B cell (primary cell): ENCODE results near the gene GPNMB. TPM values are rescaled to one million over a fixed set of nuclear protein-coding genes. Genes with fewer than 3 reads are reported as not detected.

Source experiments
- ATAC-seq: fragments of 200-7000 bp; cut with Tn5 transposase; one replicate; pipeline ENCODE4 v1.10.0; 2021; ENCODE audit warnings: low read depth, mild to moderate bottlenecking, moderate number of reproducible peaks, moderate library complexity
- CTCF ChIA-PET: fragments of 350-600 bp; sonication (Branson Sonifier 250); formaldehyde crosslinking; loops from one replicate; lab custom pipeline; 2021; ENCODE audit warnings: antibody characterized with exemption, inconsistent platforms; lab: Charles Lee
- POLR2A ChIA-PET: fragments of 350-600 bp; sonication (Branson Sonifier 250); formaldehyde crosslinking; loops from one replicate; lab custom pipeline; 2021; ENCODE audit warnings: antibody characterized with exemption; lab: Charles Lee
- DNase-seq: peaks from one replicate; pipeline ENCODE4 v3.0.0; 2013
- H2AFZ ChIP-seq: 2 replicates; pipeline ENCODE4 v1.6.1; 2012; ENCODE audit warnings: mild to moderate bottlenecking, low read depth, low read length; ENCODE audit not compliant: insufficient read depth, poor library complexity, severe bottlenecking
- H3K27ac ChIP-seq, 2 donors: 1 replicate in 1 of 2; 2 replicates in 1 of 2; pipeline ENCODE4 v1.5.1; 2012 to 2013; ENCODE audit warnings: low read length in 2 of 2, mild to moderate bottlenecking in 2 of 2, moderate library complexity in 1 of 2
- H3K27me3 ChIP-seq, 4 experiments: fragments of 200-600 bp in 1 of 4; sonication (generic) in 1 of 4; replicated peaks in 1 of 4; 1 replicate in 2 of 4; 2 replicates in 2 of 4; pipeline versions ENCODE4 v1.6.1 to v1.7.0; 2013 to 2016; ENCODE audit warnings: low read length in 3 of 4, mild to moderate bottlenecking in 2 of 4, mixed read lengths in 1 of 4, moderate library complexity in 1 of 4; ENCODE audit not compliant: insufficient read depth in 4 of 4, control insufficient read depth in 3 of 4; ENCODE audit errors: control extremely low read depth in 1 of 4
- H3K36me3 ChIP-seq, 2 experiments: replicated peaks in 1 of 2; 1 replicate in 1 of 2; 2 replicates in 1 of 2; pipeline versions ENCODE4 v1.6.1 to v1.7.1; 2013; ENCODE audit warnings: low read length in 1 of 2; ENCODE audit not compliant: insufficient read depth in 2 of 2, control insufficient read depth in 1 of 2; ENCODE audit errors: control extremely low read depth in 1 of 2, extremely low read depth in 1 of 2
- H3K4me1 ChIP-seq, 2 donors: fragments of 200-600 bp in 1 of 2; sonication (generic) in 1 of 2; 1 replicate in 1 of 2; 2 replicates in 1 of 2; pipeline versions ENCODE4 v1.5.1 to v1.6.1; 2013 to 2017; ENCODE audit warnings: low read length in 2 of 2; ENCODE audit not compliant: control insufficient read depth in 2 of 2, insufficient read depth in 2 of 2
- H3K4me2 ChIP-seq: replicated peaks from 2 replicates; pipeline ENCODE3; 2012; ENCODE audit warnings: mild to moderate bottlenecking, low read depth, low read length; ENCODE audit not compliant: poor library complexity, severe bottlenecking
- H3K4me3 ChIP-seq, 5 experiments: fragments of 200-600 bp in 1 of 5; sonication (generic) in 1 of 5; 1 replicate in 3 of 5; 2 replicates in 2 of 5; pipeline versions ENCODE4 v1.5.1 to v1.7.0; 2011 to 2016; ENCODE audit warnings: low read length in 4 of 5, mild to moderate bottlenecking in 4 of 5, low read depth in 2 of 5, control low read depth in 1 of 5, moderate library complexity in 1 of 5; ENCODE audit not compliant: insufficient read depth in 1 of 5; ENCODE audit errors: control extremely low read depth in 1 of 5, extremely low read depth in 1 of 5
- H3K79me2 ChIP-seq: fragments of 200-600 bp; sonication (generic); one replicate; pipeline ENCODE4 v1.6.0; 2016; ENCODE audit warnings: low read length; ENCODE audit not compliant: control insufficient read depth, insufficient read depth
- H3K9ac ChIP-seq: fragments of 200-600 bp; sonication (generic); 2 replicates; pipeline ENCODE4 v1.6.1; 2017; ENCODE audit warnings: mild to moderate bottlenecking, low read length, moderate library complexity
- H3K9me3 ChIP-seq, 3 donors: one replicate each; pipeline versions ENCODE4 v1.6.1 to v1.7.1; 2013; ENCODE audit warnings: low read length in 2 of 3; ENCODE audit not compliant: control insufficient read depth in 2 of 3, insufficient read depth in 1 of 3; ENCODE audit errors: control extremely low read depth in 1 of 3
- H4K20me1 ChIP-seq: 2 replicates; pipeline ENCODE4 v1.6.0; 2012; ENCODE audit warnings: mild to moderate bottlenecking, low read length; ENCODE audit not compliant: insufficient read depth, control insufficient read depth, poor library complexity, severe bottlenecking
- H3K27ac Mint-ChIP-seq: one replicate; pipeline ENCODE4 v1.8.0; 2021; ENCODE audit warnings: mixed read lengths
- H3K27me3 Mint-ChIP-seq: one replicate; pipeline ENCODE4 v1.8.0; 2021; ENCODE audit warnings: mixed read lengths
- H3K4me1 Mint-ChIP-seq: one replicate; pipeline ENCODE4 v1.8.0; 2021; ENCODE audit warnings: mixed read lengths
- H3K4me3 Mint-ChIP-seq: one replicate; pipeline ENCODE4 v1.8.0; 2021; ENCODE audit warnings: mixed read lengths
- H3K9me3 Mint-ChIP-seq: one replicate; pipeline ENCODE4 v1.8.0; 2022; ENCODE audit warnings: mixed read lengths; ENCODE audit not compliant: insufficient read depth
- EZH2 ChIP-seq: IDR thresholded peaks from 2 replicates; pipeline ENCODE4 v1.6.1; 2012; ENCODE audit warnings: borderline replicate concordance, low read depth, mild to moderate bottlenecking, moderate library complexity, low read length; ENCODE audit not compliant: insufficient read depth, poor library complexity, severe bottlenecking
- WGBS: methylation state at CpG from one replicate; pipeline ENCODE4 v1.1.5; 2013; ENCODE audit warnings: missing lambda C conversion rate; ENCODE audit not compliant: insufficient coverage; 5-methylcytosine and 5-hydroxymethylcytosine counted together
- intact Hi-C: fragments of 100-400 bp; cut with micrococcal nuclease; formaldehyde crosslinking; loops from one replicate; pipeline ENCODE4 v1.10.0; 2022
- polyA plus RNA-seq: library from polyadenylated mRNA; depleted of rRNA; stranded (reverse); fragments of >200 nt; gene quantifications from 2 replicates; pipeline ENCODE4 v1.2.3, GENCODE V29; 2012
- total RNA-seq, 2 donors: library from RNA; stranded (reverse); fragments of 120-200 nt in 1 of 2; gene quantifications; 1 replicate in 1 of 2; 2 replicates in 1 of 2; pipeline versions ENCODE4 v1.2.3 to v1.2.4, GENCODE V29; 2013 to 2022
- TF ChIP-seq, protein P1 (sequence below): fragments of 200-600 bp; IDR thresholded peaks from one replicate; pipeline ENCODE4 v1.8.0; 2022; ENCODE audit warnings: antibody characterized with exemption, mild to moderate bottlenecking

GPNMB gene
- total and polyA plus RNA-seq, 2 donors (not counting 1 experiment from before 2014, with no cell fraction given), result 2.6 TPM; not detected in 1

DNA sequence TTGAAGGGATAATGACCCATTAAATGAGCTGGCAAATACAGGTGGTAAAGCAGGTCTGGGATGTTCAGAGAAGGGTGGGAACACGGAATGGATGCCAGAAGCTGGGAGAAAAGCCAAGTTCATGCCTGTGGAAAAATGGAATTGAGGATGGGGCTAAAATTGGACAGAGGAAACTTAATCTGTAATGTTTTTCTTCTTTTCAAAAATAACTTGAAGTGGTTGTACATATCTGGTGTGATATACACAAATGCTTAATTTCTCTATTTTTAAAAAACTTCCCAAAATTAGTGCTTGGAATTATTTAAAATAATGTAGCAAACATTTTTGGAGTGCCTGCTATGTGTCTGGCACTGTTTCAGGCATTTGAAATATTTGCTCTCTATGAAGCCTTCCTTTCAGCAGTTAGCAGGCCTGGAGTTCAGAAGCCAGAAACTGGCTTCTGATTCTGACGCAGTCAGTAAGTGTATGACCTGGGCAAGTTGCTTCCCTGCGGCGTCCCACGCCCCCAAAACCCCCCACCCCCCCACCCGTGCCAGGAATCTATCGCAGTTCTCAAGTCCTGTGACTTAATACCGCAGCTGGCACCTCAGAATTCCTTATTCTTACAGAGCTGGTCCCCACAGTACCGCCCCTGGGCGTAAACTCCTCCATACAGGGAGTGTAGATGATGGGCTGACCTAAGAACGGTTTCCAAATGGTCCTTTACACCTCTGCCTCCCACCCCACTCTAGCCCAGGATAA, 51.7 kb downstream of the GPNMB start:
- H3K27ac ChIP-seq, result peak overlapping the region; percentile 73 to 86
- peak overlapping the region; percentile 82 for H3K4me2 ChIP-seq
- no CpG with 5 or more reads among the region's 11 CpGs for WGBS
- ATAC-seq (no peak), DNase-seq (no peak)
- peaks cover 7% of the 10 kb centered on the region for H4K20me1 ChIP-seq
- peak overlapping the region; percentile 85 for H2AFZ ChIP-seq
- no peaks in the 10 kb centered on the region for H3K9me3 Mint-ChIP-seq
- peak overlapping the region; percentile 94 for H3K27ac Mint-ChIP-seq
- H3K4me1 ChIP-seq, result peaks cover 16 to 23% of the 10 kb centered on the region in 2 donors
- peaks cover 0 to 6% (median 0%) of the 10 kb centered on the region in 4 experiments for H3K27me3 ChIP-seq
- CTCF ChIA-PET, result interaction anchor here (0.9 to 4.5 kb wide), 2 partner anchors 26 to 60 kb away, joined by 4 to 27 read pairs; no protein-coding TSS in a partner anchor
- peak overlapping the region; percentile 87 for H3K9ac ChIP-seq
- H3K27me3 Mint-ChIP-seq, result no peaks in the 10 kb centered on the region
- POLR2A ChIA-PET, result interaction anchor here (0.6 to 0.9 kb wide), 3 partner anchors 117 to 1223 kb away, joined by 3 to 7 read pairs (median 4); no protein-coding TSS in a partner anchor
- peak overlapping the region; percentile 70 to 95 (median 86) for H3K4me3 ChIP-seq
- H3K36me3 ChIP-seq, result peaks cover 0 to 10% of the 10 kb centered on the region in 2 experiments
- H3K9me3 ChIP-seq, result no peaks in the 10 kb centered on the region
- peak overlapping the region; percentile 87 for H3K4me3 Mint-ChIP-seq
- no peak for TF ChIP-seq EZH2
- TF ChIP-seq, protein P1, sequence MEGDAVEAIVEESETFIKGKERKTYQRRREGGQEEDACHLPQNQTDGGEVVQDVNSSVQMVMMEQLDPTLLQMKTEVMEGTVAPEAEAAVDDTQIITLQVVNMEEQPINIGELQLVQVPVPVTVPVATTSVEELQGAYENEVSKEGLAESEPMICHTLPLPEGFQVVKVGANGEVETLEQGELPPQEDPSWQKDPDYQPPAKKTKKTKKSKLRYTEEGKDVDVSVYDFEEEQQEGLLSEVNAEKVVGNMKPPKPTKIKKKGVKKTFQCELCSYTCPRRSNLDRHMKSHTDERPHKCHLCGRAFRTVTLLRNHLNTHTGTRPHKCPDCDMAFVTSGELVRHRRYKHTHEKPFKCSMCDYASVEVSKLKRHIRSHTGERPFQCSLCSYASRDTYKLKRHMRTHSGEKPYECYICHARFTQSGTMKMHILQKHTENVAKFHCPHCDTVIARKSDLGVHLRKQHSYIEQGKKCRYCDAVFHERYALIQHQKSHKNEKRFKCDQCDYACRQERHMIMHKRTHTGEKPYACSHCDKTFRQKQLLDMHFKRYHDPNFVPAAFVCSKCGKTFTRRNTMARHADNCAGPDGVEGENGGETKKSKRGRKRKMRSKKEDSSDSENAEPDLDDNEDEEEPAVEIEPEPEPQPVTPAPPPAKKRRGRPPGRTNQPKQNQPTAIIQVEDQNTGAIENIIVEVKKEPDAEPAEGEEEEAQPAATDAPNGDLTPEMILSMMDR, result no peak
- intact Hi-C loops, result loop anchor here (2.0 to 5.0 kb wide), 2 partner anchors 174 to 284 kb away; partner anchors contain the start of genes HYCC1 and IGF2BP3
- H3K79me2 ChIP-seq, result peaks cover 53% of the 10 kb centered on the region
- peaks cover 37% of the 10 kb centered on the region for H3K4me1 Mint-ChIP-seq
